ENCODE data around the gene PTPRU. TPM values are rescaled to one million over a fixed set of nuclear protein-coding genes. Genes with fewer than 3 reads are reported as not detected.
A peak's percentile ranks its signal among the peaks of the same experiment; 100 is the strongest.

PTPRU gene
- total RNA-seq, 1 experiment from 2014 or later = 45.5 TPM

DNA sequence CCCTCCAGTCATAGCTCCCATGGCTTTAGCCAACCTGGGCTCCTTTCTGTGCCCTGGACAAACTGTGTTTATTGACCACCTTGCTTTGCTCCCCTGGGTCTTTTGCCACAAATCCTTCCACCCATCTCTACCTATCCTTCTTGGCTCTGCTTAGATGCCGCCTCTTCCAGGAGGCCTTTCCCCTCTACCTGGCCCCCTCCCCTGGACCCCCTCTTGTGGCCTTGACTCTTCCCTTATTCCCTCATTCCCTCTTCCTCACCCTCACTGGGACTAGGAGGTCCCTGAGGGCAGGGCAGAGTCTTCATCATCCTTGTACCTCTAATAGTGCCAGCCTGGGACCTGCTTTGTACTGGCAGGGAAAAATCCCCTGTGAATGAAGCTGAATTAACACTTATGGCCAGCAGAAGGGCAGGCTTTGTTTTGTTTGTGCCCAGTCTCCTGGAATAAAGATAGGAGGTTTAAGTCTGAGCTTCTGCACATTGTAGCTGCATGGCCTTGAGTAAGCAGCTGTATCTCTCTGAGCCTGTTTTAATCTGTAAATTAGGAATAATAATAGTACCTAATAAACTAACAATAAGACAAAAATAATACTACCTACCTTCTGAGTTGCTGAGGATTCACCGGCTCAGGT lies 13.7 kb downstream of the PTPRU start:
- peak overlapping the region; percentile 19; the same call in 1 of the 2 replicates for H3K4ac ChIP-seq (ENCODE audit: low read depth, low read length)
- Mint-ChIP-seq H3K27ac (peak overlapping the region; percentile 94 to 99 (median 96)), H3K36me3 (ENCODE audit: insufficient read depth in 1 of 3, low read depth in 3 of 3) (no peaks in the 10 kb centered on the region), H3K9me3 (no peaks in the 10 kb centered on the region), H3K4me1 (peaks cover 49 to 58% of the 10 kb centered on the region in 2 experiments), H3K27me3 (ENCODE audit: low read depth) (no peaks in the 10 kb centered on the region), H3K4me3 (peak overlapping the region; percentile 3 to 60; a peak in 3 of 5 replicates)
- peaks cover 2% of the 10 kb centered on the region; the same call in 1 of the 2 replicates for H3K79me2 ChIP-seq (ENCODE audit: insufficient read depth, low read length)
- WGBS (ENCODE audit: extremely low coverage, insufficient read length, low lambda C conversion rate) = no CpG with 5 or more reads among the region's 2 CpGs
- H3K27ac ChIP-seq (ENCODE audit: insufficient read length, low read depth, low read length) = no peak overlapping the region
- H3K18ac ChIP-seq (ENCODE audit: insufficient read length, low read depth, low read length) = peak overlapping the region; percentile 80
- H4K5ac ChIP-seq (ENCODE audit: insufficient read length, low read depth, low read length) = no peak overlapping the region
- peak overlapping the region; percentile 56 for H4K91ac ChIP-seq (ENCODE audit: insufficient read length, low read depth, low read length)
- peak overlapping the region; percentile 78 for H3T11ph ChIP-seq (ENCODE audit: low read length)
- no peak overlapping the region for H3K23ac ChIP-seq (ENCODE audit: insufficient read length, low read depth, low read length)
- DNase-seq = no peak
- H2AFZ ChIP-seq (ENCODE audit: low read length) = no peak overlapping the region
- no peak overlapping the region for H3K56ac ChIP-seq (ENCODE audit: insufficient read length, low read depth, low read length)
- H2BK5ac ChIP-seq (ENCODE audit: insufficient read length, low read length) = no peak overlapping the region
- peaks cover 3% of the 10 kb centered on the region for H3K23me2 ChIP-seq (ENCODE audit: insufficient read length, low read depth, low read length, poor library complexity, severe bottlenecking)
- no peaks in the 10 kb centered on the region for H3K79me1 ChIP-seq (ENCODE audit: insufficient read depth, low read depth, low read length, poor library complexity, severe bottlenecking)
- TF ChIP-seq, protein P1, sequence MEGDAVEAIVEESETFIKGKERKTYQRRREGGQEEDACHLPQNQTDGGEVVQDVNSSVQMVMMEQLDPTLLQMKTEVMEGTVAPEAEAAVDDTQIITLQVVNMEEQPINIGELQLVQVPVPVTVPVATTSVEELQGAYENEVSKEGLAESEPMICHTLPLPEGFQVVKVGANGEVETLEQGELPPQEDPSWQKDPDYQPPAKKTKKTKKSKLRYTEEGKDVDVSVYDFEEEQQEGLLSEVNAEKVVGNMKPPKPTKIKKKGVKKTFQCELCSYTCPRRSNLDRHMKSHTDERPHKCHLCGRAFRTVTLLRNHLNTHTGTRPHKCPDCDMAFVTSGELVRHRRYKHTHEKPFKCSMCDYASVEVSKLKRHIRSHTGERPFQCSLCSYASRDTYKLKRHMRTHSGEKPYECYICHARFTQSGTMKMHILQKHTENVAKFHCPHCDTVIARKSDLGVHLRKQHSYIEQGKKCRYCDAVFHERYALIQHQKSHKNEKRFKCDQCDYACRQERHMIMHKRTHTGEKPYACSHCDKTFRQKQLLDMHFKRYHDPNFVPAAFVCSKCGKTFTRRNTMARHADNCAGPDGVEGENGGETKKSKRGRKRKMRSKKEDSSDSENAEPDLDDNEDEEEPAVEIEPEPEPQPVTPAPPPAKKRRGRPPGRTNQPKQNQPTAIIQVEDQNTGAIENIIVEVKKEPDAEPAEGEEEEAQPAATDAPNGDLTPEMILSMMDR (conservative IDR thresholded peaks at IDR 0.05) = no peak
- H4K20me1 ChIP-seq (ENCODE audit: control insufficient read depth, insufficient read depth, insufficient read length) = no peaks in the 10 kb centered on the region
- H3K14ac ChIP-seq (ENCODE audit: insufficient read depth, low read length) = peak overlapping the region; percentile 86; the same call in 1 of the 2 replicates
- no peaks in the 10 kb centered on the region for H3K9me3 ChIP-seq (ENCODE audit: control insufficient read depth, low read depth, low read length)
- no peak overlapping the region for H2BK20ac ChIP-seq (ENCODE audit: low read depth, low read length, poor library complexity, severe bottlenecking)
- H2BK15ac ChIP-seq (ENCODE audit: low read depth, low read length) = no peak overlapping the region
- peaks cover 13% of the 10 kb centered on the region; the same call in 1 of the 2 replicates for H3K4me1 ChIP-seq (ENCODE audit: insufficient read depth, low read length)
- peak overlapping the region; percentile 10 for H2AK5ac ChIP-seq (ENCODE audit: insufficient read length, low read length)
- H3K4me2 ChIP-seq (ENCODE audit: insufficient read depth, insufficient read length, low read length) = peak overlapping the region; percentile 28
- H2BK12ac ChIP-seq (ENCODE audit: insufficient read length, low read depth, low read length) = peak overlapping the region; percentile 31
- no peaks in the 10 kb centered on the region for H3K27me3 ChIP-seq (ENCODE audit: insufficient read depth, low read length)
- H3K9ac ChIP-seq (ENCODE audit: extremely low read depth, insufficient read length, low read length) = no peak overlapping the region
- H2BK120ac ChIP-seq (ENCODE audit: low read depth, low read length, poor library complexity, severe bottlenecking) = peak overlapping the region; percentile 24
- H4K8ac ChIP-seq (replicated peaks; ENCODE audit: insufficient read length, low read depth, low read length) = no peak overlapping the region

All from H9 (cell line).